T-cell (primary cell): ENCODE results near the gene PRAF2. TPM values are rescaled to one million over a fixed set of nuclear protein-coding genes. Genes with fewer than 3 reads are reported as not detected.

ENCODE experiments used
- ATAC-seq, 4 experiments: fragments of 200-7000 bp in 3 of 4; fragments of 150-1000 bp in 1 of 4; cut with Tn5 transposase; replicated peaks in 1 of 4; 1 replicate in 3 of 4; 2 replicates in 1 of 4; pipeline ENCODE4 v1.10.0; 2021; ENCODE audit warnings: moderate library complexity in 3 of 4, mild to moderate bottlenecking in 2 of 4, moderate number of reproducible peaks in 1 of 4
- CTCF ChIA-PET, 2 donors: fragments of 300-600 bp; sonication (Branson Sonifier 250); formaldehyde crosslinking; loops; one replicate each; lab custom pipeline; 2022; ENCODE audit warnings: antibody characterized with exemption in 2 of 2; lab: Charles Lee
- POLR2A ChIA-PET, 2 donors: fragments of 300-600 bp; sonication (Branson Sonifier 250); formaldehyde crosslinking; loops; one replicate each; lab custom pipeline; 2022; ENCODE audit warnings: antibody characterized with exemption in 2 of 2; lab: Charles Lee
- DNase-seq, 35 experiments: peaks; one replicate each; pipeline versions ENCODE4 v3.0.0 to v3.0.0-alpha.2; 2013 to 2023
- H3K27ac ChIP-seq: one replicate; pipeline ENCODE4 v1.5.1; 2013; ENCODE audit warnings: low read length
- H3K27me3 ChIP-seq, 2 experiments: replicated peaks in 1 of 2; 1 replicate in 1 of 2; 2 replicates in 1 of 2; pipeline versions ENCODE4 v1.6.1 to v1.7.0; 2013; ENCODE audit warnings: low read length in 1 of 2, mixed read lengths in 1 of 2; ENCODE audit not compliant: control insufficient read depth in 2 of 2, insufficient read depth in 2 of 2; ENCODE audit errors: extremely low read depth in 1 of 2
- H3K36me3 ChIP-seq, 2 donors: 1 replicate in 1 of 2; 2 replicates in 1 of 2; pipeline versions ENCODE4 v1.6.1 to v1.7.0; 2013; ENCODE audit warnings: low read length in 1 of 2; ENCODE audit not compliant: control insufficient read depth in 2 of 2, insufficient read depth in 1 of 2; ENCODE audit errors: extremely low read depth in 1 of 2
- H3K4me1 ChIP-seq, 2 experiments: 1 replicate in 1 of 2; 2 replicates in 1 of 2; pipeline versions ENCODE4 v1.6.1 to v1.7.0; 2013; ENCODE audit warnings: low read length in 2 of 2, mixed read lengths in 1 of 2; ENCODE audit not compliant: insufficient read depth in 2 of 2, control insufficient read depth in 1 of 2; ENCODE audit errors: extremely low read depth in 1 of 2
- H3K4me3 ChIP-seq, 2 donors: 1 replicate in 1 of 2; 2 replicates in 1 of 2; pipeline versions ENCODE4 v1.5.1 to v1.7.0; 2013; ENCODE audit warnings: mild to moderate bottlenecking in 2 of 2, low read length in 1 of 2, moderate library complexity in 1 of 2; ENCODE audit not compliant: control insufficient read depth in 1 of 2; ENCODE audit errors: extremely low read depth in 1 of 2
- H3K9me3 ChIP-seq: 2 replicates; pipeline ENCODE4 v1.7.0; 2013
- H3K27ac Mint-ChIP-seq, 2 donors: one replicate each; pipeline ENCODE4 v1.8.0; 2020 to 2021; ENCODE audit warnings: mild to moderate bottlenecking in 2 of 2, mixed read lengths in 2 of 2
- H3K27me3 Mint-ChIP-seq, 2 donors: one replicate each; pipeline ENCODE4 v1.8.0; 2021 to 2022; ENCODE audit warnings: mixed read lengths in 2 of 2
- H3K36me3 Mint-ChIP-seq: one replicate; pipeline ENCODE4 v1.8.0; 2021; ENCODE audit warnings: mixed read lengths
- H3K4me1 Mint-ChIP-seq, 3 donors: one replicate each; pipeline ENCODE4 v1.8.0; 2020 to 2022; ENCODE audit warnings: mixed read lengths in 3 of 3, mild to moderate bottlenecking in 1 of 3
- H3K4me3 Mint-ChIP-seq, 3 donors: one replicate each; pipeline ENCODE4 v1.8.0; 2020 to 2022; ENCODE audit warnings: mild to moderate bottlenecking in 3 of 3, mixed read lengths in 3 of 3, moderate library complexity in 3 of 3
- H3K9me3 Mint-ChIP-seq, 3 donors: one replicate each; pipeline ENCODE4 v1.8.0; 2020 to 2022; ENCODE audit warnings: mixed read lengths in 3 of 3
- WGBS: methylation state at CpG from one replicate; pipeline ENCODE4 v1.1.5; 2013; ENCODE audit warnings: missing lambda C conversion rate; ENCODE audit not compliant: insufficient coverage; 5-methylcytosine and 5-hydroxymethylcytosine counted together
- total RNA-seq, 35 experiments: library from RNA in 6 of 35; stranded (reverse) in 6 of 35; fragments of 120-200 nt in 1 of 35; gene quantifications; one replicate each; pipeline versions ENCODE4 v1.2.1 to v1.2.4 and lab custom pipeline; 2013 to 2026

Gene PRAF2
- total RNA-seq, 5 donors from 2014 or later (not counting 1 experiment from before 2014, with no cell fraction given), result 17.5 to 34.5 (median 34.0) TPM

- no peaks in the 10 kb centered on the region for H3K27me3 Mint-ChIP-seq
- peaks cover 0 to 5% of the 10 kb centered on the region in 2 donors for H3K36me3 ChIP-seq
- H3K27me3 ChIP-seq, result no peaks in the 10 kb centered on the region
- CTCF ChIA-PET, result interaction anchor here in 1 of 2 donors (1.1 to 1.3 kb wide), 2 partner anchors 111 to 143 kb away, joined by 3 read pairs; no protein-coding TSS in a partner anchor
- POLR2A ChIA-PET, result interaction anchor here (0.5 to 0.7 kb wide), 7 partner anchors 21 to 1556 kb away, joined by 3 to 7 read pairs (median 4); no protein-coding TSS in a partner anchor
- WGBS, result 2% methylated on average over 29 of the region's 55 CpGs
- H3K4me3 ChIP-seq, result peak within 1 kb of the TSS; percentile 67 to 78
- H3K4me1 ChIP-seq, result peaks cover 0 to 13% of the 10 kb centered on the region in 2 experiments
- H3K9me3 Mint-ChIP-seq, result no peaks in the 10 kb centered on the region
- ATAC-seq (peak; percentile 82 to 88 (median 86)), DNase-seq (peak; percentile 44 to 79 (median 58))
- H3K4me3 Mint-ChIP-seq, result peak within 1 kb of the TSS; percentile 77 to 98 (median 87)
- peak within 1 kb of the TSS; percentile 96 for H3K27ac ChIP-seq
- H3K9me3 ChIP-seq, result no peaks in the 10 kb centered on the region
- peaks cover 9 to 16% (median 15%) of the 10 kb centered on the region in 3 donors for H3K4me1 Mint-ChIP-seq
- no peaks in the 10 kb centered on the region for H3K36me3 Mint-ChIP-seq
- peak within 1 kb of the TSS; percentile 99 to 100 for H3K27ac Mint-ChIP-seq
These were observed 6.0 kb upstream of the PRAF2 start, which contains the start of gene WDR45 for GRCh38 chrX:49079489-49080428. Gene WDR45, minus strand, starts transcription at chrX:49079887. Its CDS starts 1,792 bp downstream, at chrX:49078095.

GRCh38 chrX:49077941-49078340, 4.1 kb upstream of the PRAF2 start:
- no peak overlapping the region for H3K4me3 Mint-ChIP-seq
- H3K27ac Mint-ChIP-seq, result peak overlapping the region; percentile 11 to 23
- ATAC-seq (no peak), DNase-seq (no peak)
- Histone ChIP-seq H3K4me3 (no peak overlapping the region), H3K36me3 (peaks cover 0 to 5% of the 10 kb centered on the region in 2 donors), H3K27ac (no peak overlapping the region), H3K9me3 (no peaks in the 10 kb centered on the region), H3K27me3 (no peaks in the 10 kb centered on the region), H3K4me1 (peaks cover 0 to 27% of the 10 kb centered on the region in 2 experiments)
- peaks cover 16 to 29% (median 25%) of the 10 kb centered on the region in 3 donors for H3K4me1 Mint-ChIP-seq
- no CpG with 5 or more reads among the region's 5 CpGs for WGBS
- no peaks in the 10 kb centered on the region for H3K36me3 Mint-ChIP-seq
- no peaks in the 10 kb centered on the region for H3K27me3 Mint-ChIP-seq
- ChIA-PET POLR2A (no interaction called here), CTCF (no interaction called here)
- no peaks in the 10 kb centered on the region for H3K9me3 Mint-ChIP-seq

DNA sequence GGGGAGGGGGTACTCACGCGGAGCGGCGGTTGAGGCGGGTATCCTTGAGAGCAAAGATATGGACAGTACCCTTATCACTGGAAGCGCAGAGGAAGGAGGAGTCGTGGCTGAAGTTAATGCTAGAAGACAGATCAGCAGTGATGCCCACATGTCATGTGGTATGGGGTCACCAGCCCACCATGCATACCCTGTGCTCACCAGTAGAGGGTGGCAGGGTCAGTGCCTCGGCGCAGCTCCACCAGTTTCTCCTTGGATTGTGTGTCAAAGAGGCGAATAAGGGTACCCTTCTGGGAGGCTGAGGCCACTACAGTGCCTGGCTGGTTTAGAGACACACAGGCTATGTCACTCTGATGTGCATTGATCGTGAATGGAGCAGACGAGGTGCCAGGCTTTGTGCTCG, 1.5 kb upstream of the PRAF2 start:
- Mint-ChIP-seq H3K9me3 (no peaks in the 10 kb centered on the region), H3K27ac (no peak overlapping the region), H3K4me1 (peaks cover 23 to 37% (median 30%) of the 10 kb centered on the region in 3 donors), H3K36me3 (peaks cover 4% of the 10 kb centered on the region), H3K4me3 (no peak overlapping the region), H3K27me3 (no peaks in the 10 kb centered on the region)
- CTCF ChIA-PET, result no interaction called here
- H3K4me3 ChIP-seq, result no peak overlapping the region
- H3K36me3 ChIP-seq, result peaks cover 0 to 5% of the 10 kb centered on the region in 2 donors
- POLR2A ChIA-PET, result no interaction called here
- no peak for DNase-seq
- H3K27me3 ChIP-seq, result no peaks in the 10 kb centered on the region
- no peaks in the 10 kb centered on the region for H3K9me3 ChIP-seq
- H3K4me1 ChIP-seq, result peaks cover 0 to 35% of the 10 kb centered on the region in 2 experiments
- WGBS, result 100% methylated on average over 1 of the region's 13 CpGs
- H3K27ac ChIP-seq, result no peak overlapping the region
- no peak for ATAC-seq

DNA sequence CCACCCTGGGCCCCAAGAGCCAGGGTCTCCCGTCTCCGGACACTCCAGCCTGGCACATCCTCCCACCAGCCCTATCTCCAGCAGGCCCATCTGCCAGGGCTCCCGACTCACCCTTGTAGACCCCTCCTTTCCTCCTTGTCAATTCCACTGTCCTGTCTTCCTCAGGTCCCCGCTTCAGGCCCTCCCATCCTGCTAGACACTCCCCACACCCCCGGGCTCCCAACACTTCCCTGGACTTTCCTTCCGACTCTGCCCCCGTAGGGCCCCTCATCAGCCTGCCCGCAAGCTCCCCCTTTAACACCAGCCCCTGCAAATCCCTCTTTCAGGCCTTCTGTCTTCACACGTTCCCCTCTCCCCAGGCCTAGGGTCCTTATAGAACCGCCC, 1.1 kb downstream of the PRAF2 start:
- Mint-ChIP-seq H3K4me1 (peaks cover 14 to 25% (median 18%) of the 10 kb centered on the region in 3 donors), H3K4me3 (peak overlapping the region; percentile 80 to 85 (median 83)), H3K36me3 (peaks cover 7% of the 10 kb centered on the region), H3K27me3 (no peaks in the 10 kb centered on the region), H3K9me3 (no peaks in the 10 kb centered on the region), H3K27ac (peak overlapping the region in 1 of 2 donors; percentile 77)
- ChIA-PET CTCF (no interaction called here), POLR2A (no interaction called here)
- H3K9me3 ChIP-seq, result no peaks in the 10 kb centered on the region
- no peak for ATAC-seq
- H3K4me3 ChIP-seq, result no peak overlapping the region
- WGBS, result 94% methylated on average over 5 of the region's 10 CpGs
- H3K27me3 ChIP-seq, result no peaks in the 10 kb centered on the region
- H3K27ac ChIP-seq, result no peak overlapping the region
- DNase-seq, result no peak
- H3K4me1 ChIP-seq, result peaks cover 0 to 22% of the 10 kb centered on the region in 2 experiments
- H3K36me3 ChIP-seq, result peaks cover 0 to 3% of the 10 kb centered on the region in 2 donors

DNA sequence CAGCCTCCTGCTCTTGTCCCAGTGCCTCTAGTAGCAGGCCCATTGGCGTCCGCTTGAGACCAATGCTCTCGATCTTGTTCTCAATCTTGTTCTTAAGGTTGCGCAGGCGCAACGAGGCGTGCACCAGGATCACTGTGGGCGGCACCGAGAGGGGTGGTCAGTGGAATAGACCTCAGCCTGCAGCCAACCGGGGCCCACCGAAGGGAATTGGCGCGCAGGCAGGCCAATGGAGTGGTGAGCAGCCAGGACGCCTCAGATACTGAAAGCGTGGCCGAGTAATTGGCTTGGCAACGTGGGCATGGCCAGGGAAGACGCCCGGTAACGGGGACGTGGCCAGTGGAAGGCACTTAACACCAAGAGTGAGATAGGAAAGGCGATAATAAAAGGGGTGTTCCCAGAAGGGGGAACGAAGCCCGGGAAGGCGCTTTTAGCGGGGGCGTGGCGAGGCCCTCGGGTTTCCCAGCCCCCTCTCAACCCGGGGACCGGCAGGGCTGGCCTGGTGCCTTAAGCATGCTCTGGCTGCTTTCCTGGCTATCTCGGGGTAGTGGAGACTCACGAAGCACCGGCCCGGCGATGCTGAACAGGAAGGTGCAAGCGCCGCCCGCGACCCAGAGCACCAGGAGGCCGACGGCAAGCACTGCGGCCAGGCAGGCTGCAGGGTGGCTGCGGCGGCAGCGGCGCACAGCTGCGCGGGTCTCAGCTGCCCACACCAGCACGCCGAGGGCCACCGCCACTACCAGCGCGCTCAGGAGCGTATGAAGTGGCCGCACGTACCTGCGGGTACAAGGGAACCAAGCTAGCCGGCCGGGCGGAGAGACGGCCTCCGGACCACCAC, 1.7 kb downstream of the PRAF2 start:
- no peak overlapping the region for H3K4me3 ChIP-seq
- no peak overlapping the region for H3K27ac Mint-ChIP-seq
- WGBS, result 95% methylated on average over 29 of the region's 63 CpGs
- ChIA-PET POLR2A (no interaction called here), CTCF (no interaction called here)
- peak overlapping the region; percentile 59 to 85 (median 83) for H3K4me3 Mint-ChIP-seq
- peaks cover 7% of the 10 kb centered on the region for H3K36me3 Mint-ChIP-seq
- H3K27me3 Mint-ChIP-seq, result no peaks in the 10 kb centered on the region
- no peak for ATAC-seq
- DNase-seq, result no peak
- no peaks in the 10 kb centered on the region for H3K9me3 Mint-ChIP-seq
- H3K27ac ChIP-seq, result no peak overlapping the region
- no peaks in the 10 kb centered on the region for H3K27me3 ChIP-seq
- peaks cover 0 to 22% of the 10 kb centered on the region in 2 experiments for H3K4me1 ChIP-seq
- no peaks in the 10 kb centered on the region for H3K9me3 ChIP-seq
- H3K4me1 Mint-ChIP-seq, result peaks cover 14 to 25% (median 18%) of the 10 kb centered on the region in 3 donors
- H3K36me3 ChIP-seq, result no peaks in the 10 kb centered on the region

- Mint-ChIP-seq H3K4me3 (no peak overlapping the region), H3K9me3 (no peaks in the 10 kb centered on the region), H3K36me3 (peaks cover 7% of the 10 kb centered on the region), H3K27ac (no peak overlapping the region), H3K27me3 (no peaks in the 10 kb centered on the region), H3K4me1 (peaks cover 14 to 25% (median 18%) of the 10 kb centered on the region in 3 donors)
- DNase-seq (no peak), ATAC-seq (no peak)
- H3K27me3 ChIP-seq, result no peaks in the 10 kb centered on the region
- WGBS, result 100% methylated on average over 1 of the region's 4 CpGs
- H3K9me3 ChIP-seq, result no peaks in the 10 kb centered on the region
- POLR2A ChIA-PET, result no interaction called here
- H3K4me1 ChIP-seq, result peaks cover 0 to 22% of the 10 kb centered on the region in 2 experiments
- H3K36me3 ChIP-seq, result no peaks in the 10 kb centered on the region
- no peak overlapping the region for H3K4me3 ChIP-seq
- no peak overlapping the region for H3K27ac ChIP-seq
- CTCF ChIA-PET, result interaction anchor here (0.6 kb wide), 3 partner anchors 43 to 84 kb away, joined by 3 to 4 read pairs (median 4); no protein-coding TSS in a partner anchor
These were observed 2.8 kb downstream of the PRAF2 start for GRCh38 chrX:49070988-49071387.
